HepG2 (cell line): ENCODE measurements around the gene MARVELD3.
"Not testable (repeated sequence)": the region's sequence is repeated elsewhere in the genome, so short reads cannot be mapped to it uniquely, and the experiment has no call there.

Experiments
- CTCF ChIP-seq: sonication (generic); formaldehyde crosslinking; IDR thresholded peaks from 2 replicates; pipeline ENCODE4 v1.5.0; 2020; ENCODE audit warnings: mild to moderate bottlenecking, missing genetic modification reagents, moderate library complexity
- ZNF672 ChIP-seq: sonication (generic); formaldehyde crosslinking; IDR thresholded peaks from 2 replicates; pipeline ENCODE4 v1.8.1; 2022; ENCODE audit warnings: missing genetic modification reagents

GRCh38 chr16:71582553-71582848 is 43.5 kb upstream of the MARVELD3 start:
- TF ChIP-seq CTCF, ZNF672 (CRISPR knock-in tag): not testable (repeated sequence)
